ENCODE measurements around the gene FOXP1. TPM values are rescaled to one million over a fixed set of nuclear protein-coding genes. Genes with fewer than 3 reads are reported as not detected.

Gene FOXP1
- total RNA-seq, 2 donors from 2014 or later: 109 to 112 TPM

DNA sequence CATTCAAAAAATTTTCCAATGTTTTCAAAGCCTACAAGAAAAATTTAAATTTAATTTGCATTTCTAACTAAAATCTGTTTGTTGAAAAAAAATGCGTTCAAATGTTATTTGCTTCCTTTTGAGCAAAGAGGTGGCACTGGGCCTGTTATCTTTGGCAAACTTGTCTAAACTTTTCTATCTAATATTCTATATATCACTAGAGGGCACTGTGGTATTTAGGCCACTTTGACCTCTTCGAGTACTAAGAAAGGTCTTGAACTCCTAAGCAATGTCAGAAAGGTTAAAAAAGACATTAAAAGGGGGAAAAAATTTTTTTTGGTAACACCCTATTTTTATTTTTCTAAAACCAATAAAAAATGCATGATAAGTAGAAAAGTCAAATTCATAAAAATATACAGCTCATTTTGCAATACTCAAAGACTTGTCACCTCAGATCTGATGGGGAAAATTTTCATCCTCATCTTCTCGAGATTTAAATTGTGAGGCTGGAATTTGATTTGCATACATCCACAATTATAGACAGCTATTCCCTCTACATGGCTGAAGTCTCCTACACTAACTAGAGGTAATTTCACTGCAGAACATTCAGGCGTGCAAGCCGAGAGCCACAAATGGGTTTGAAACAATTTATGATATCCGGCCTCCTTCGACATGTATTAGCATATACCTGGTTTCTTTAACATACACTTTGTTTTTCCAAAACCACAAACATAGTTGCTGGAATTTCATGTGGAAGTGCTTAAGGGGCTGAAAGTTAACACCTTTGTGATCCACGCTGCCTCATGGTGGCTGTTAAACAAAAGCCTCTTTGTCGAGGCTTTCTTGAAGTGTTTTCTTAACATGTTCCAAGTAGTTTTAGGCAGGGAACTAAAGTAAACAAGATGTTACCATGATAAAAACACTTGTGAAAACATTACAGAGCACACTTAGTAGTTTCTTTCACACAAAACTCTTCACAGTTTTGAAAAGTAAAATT is 576.4 kb downstream of the FOXP1 start:
- intact Hi-C loops (cut with DNase I): loop anchor here in 1 of 2 donors (10.0 kb wide), 1 partner anchor 48 kb away; no protein-coding TSS in a partner anchor
- no peak for DNase-seq (ENCODE audit: low spot score)

DNA sequence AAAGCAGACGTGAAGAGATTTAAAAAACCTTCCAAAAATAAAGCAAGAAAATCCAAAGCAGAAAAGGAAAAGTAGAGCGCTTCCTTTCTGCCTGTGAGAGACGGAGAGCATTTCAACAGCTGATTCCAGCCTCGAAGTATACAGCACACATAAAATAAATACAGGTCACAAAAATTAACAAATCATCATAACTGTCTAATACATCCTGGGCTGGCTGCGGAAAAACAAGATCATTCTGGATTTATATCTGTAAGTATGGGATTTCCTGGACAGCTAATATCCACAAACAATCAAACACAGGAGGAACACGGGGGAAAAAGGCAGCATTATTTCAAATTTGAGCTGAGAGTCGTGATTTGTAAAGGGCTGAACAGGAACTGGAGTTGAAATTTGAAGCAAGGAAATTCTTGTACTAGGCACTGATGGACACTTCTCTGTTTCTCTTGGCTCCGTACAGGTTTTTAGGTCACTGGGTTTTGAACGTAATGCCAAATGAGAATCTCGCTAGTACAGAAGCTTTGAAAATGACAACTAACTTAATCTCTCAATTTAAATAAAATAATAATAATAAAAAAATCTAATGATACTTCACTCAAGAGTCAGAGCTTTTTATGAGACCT is 577.7 kb downstream of the FOXP1 start:
- no peak for DNase-seq (ENCODE audit: low spot score)
- intact Hi-C loops (cut with DNase I): loop anchor here in 1 of 2 donors (10.0 kb wide), 1 partner anchor 49 kb away; no protein-coding TSS in a partner anchor

DNA sequence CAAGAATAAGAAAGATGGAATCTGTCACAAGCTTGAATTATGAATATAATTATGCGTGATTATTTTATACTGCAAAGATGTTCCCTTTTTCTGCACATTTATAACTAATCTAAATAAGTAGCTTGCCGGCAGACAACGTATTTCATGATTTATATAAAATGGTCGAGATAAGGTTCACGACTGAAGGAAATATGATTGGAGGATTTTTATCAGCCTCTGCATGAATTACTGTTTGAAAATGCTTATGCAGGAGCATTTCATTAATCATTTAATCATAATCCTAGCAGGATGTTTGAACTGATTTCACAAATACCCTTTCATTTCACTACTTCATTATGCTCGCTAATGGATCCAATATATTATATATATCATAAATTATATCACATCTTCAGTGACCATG is 580.0 kb downstream of the FOXP1 start:
- no peak for DNase-seq (ENCODE audit: low spot score)
- intact Hi-C loops (cut with DNase I): loop anchor here in 1 of 2 donors (10.0 kb wide), 1 partner anchor 51 kb away; no protein-coding TSS in a partner anchor

DNA sequence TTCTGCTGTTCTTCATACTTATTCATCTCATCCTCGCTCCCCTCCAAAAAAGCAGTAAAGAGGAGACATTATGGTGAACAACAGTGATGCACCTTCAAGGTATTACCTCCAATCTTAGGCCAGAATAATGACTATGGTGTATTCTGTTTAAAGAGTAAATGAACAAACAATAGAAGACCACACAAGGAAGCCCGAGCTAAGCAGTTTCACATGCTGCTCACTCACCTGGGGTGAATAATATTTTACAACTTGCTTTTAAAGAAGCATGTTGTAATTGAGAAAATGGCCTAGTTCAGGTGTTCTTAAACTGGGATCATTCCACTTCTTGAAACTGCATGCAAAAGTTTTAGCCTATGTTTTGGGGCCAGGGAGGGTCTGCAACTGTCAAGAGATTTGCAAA is 581.2 kb downstream of the FOXP1 start:
- DNase-seq (ENCODE audit: low spot score): no peak
- intact Hi-C loops (cut with DNase I): loop anchor here in 1 of 2 donors (10.0 kb wide), 1 partner anchor 53 kb away; no protein-coding TSS in a partner anchor

DNA sequence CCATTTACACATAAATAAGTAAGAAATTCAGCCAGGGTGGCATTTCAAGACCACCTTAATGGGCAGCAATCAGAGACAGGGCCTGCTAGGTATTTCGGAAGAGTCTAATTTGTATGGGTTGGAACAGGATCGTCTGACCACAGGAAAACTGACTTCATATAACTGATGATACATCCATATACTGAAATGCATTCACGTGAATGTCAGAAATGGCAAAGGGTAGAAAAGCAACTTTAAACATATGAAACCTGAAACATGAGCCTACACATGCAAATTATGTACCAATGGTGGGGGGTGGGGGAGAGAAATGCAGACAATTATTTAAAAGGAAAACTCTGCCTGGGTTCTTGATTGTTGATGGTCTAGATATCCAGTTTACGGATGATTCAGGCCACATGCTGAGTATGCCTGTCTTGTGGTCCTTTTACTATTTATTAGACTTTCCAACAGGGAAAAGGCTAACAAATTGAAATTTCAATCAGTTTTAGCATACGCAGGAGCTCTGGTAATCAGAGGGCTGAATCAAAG is 582.2 kb downstream of the FOXP1 start:
- intact Hi-C loops (cut with DNase I): loop anchor here in 1 of 2 donors (10.0 kb wide), 1 partner anchor 53 kb away; no protein-coding TSS in a partner anchor
- DNase-seq (ENCODE audit: low spot score): no peak

DNA sequence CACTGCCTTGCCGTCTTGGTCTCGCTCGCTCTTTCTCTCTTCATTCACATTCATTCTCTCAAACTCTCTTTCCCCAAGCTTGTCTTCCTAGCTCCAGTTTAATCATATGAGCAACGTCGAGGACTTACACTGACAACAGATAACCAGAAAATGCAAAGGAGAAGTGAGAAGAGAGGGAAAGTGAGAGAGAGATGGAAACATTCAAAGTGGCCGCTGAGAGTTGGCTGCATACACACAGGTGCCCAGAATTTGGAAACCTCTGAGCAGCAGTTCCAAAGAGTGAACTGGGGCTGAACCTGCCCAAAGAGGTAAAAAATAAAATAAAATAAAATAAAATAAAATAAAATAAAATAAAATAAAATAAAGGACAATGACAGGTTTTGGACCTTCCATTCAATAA is 583.0 kb downstream of the FOXP1 start:
- intact Hi-C loops (cut with DNase I): loop anchor here in 1 of 2 donors (10.0 kb wide), 1 partner anchor 54 kb away; no protein-coding TSS in a partner anchor
- no peak for DNase-seq (ENCODE audit: low spot score)

DNA sequence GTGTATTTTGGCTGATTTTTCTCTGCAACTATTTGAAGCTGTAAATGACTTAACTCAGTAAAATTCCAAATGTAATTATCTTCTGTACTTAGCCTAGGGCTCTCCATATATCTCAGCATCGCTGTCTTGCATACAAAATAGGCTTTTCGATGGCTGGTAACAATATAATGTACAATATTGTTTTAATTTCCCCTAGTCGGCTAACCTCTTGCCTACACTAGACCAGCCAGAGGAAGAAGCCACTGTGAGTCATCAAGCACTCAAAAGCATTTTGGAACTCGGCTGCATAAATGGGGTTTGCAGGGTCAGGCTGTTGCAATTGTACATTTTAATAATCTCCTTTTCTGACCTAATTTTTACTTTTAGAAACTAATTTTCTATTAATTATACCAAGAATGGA is 583.8 kb downstream of the FOXP1 start:
- DNase-seq (ENCODE audit: low spot score): no peak
- intact Hi-C loops (cut with DNase I): loop anchor here in 1 of 2 donors (10.0 kb wide), 1 partner anchor 55 kb away; no protein-coding TSS in a partner anchor

DNA sequence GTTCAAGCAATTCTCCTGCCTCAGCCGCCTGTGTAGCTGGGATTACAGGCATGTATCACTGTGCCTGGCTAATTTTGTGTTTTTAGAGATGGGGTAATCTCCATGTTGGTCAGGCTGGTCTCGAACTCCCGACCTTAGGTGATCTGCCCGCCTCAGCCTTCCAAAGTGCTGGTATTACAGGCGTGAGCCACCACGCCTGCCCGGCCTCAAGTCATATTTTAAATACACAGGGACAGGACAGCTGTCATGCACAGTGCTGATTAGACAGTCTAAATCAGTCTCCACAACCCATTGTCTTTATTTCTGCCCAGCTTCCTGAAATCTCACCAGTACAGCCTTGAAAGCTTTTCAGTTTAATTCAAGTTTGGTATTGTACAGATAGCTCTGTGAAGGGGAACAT is 587.4 kb downstream of the FOXP1 start:
- no peak for DNase-seq (ENCODE audit: low spot score)
- intact Hi-C loops (cut with DNase I): no loop called here

DNA sequence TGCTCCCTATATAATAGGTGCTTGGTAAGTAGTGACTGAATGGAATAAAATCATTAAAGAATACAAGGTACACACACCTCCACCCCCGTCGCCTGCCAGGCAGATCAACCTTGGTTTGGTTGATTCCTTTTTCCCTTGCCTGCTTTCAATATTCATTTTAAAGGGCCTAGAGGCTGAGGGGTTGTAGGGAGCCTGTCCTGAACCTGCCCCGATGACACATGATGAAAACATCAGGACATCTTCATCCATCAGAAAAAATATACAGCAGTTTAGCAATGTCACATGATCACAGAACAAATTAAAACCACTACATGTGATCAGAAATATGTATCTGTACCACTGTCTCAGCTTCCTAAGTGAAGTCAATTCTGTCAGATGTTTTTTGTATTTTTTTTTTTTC is 588.9 kb downstream of the FOXP1 start:
- no peak for DNase-seq (ENCODE audit: low spot score)
- intact Hi-C loops (cut with DNase I): no loop called here

DNA sequence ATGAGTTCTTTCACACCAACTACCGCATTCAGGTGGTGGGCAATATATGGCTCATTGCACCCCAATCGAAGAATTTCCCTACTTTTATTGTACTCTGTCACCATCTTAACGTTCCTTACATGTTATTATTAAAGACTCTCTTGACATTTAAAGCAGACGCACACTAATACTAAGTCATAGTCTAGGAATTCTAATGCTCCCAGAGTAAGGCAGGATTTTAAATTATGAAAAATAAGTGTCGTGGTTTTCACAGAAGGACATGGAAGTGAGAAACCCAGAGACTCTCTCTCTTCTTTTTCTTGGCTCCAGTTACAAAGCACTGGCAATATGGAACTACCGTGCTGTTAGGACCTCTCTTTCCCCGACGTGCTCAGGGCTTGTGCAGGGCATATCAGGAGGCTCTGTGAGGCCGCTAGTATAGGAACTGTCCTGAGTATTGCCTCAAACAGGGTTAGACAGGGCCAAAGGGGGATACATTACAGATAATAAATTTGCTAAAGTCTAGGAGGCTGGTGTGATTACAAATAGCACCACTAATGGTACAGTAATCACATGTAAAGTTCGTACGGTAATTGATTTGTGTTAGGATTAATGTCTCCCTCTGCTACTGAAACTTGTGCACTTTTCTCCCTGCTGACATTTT is 590.8 kb downstream of the FOXP1 start:
- intact Hi-C loops (cut with DNase I): no loop called here
- no peak for DNase-seq (ENCODE audit: low spot score)

DNA sequence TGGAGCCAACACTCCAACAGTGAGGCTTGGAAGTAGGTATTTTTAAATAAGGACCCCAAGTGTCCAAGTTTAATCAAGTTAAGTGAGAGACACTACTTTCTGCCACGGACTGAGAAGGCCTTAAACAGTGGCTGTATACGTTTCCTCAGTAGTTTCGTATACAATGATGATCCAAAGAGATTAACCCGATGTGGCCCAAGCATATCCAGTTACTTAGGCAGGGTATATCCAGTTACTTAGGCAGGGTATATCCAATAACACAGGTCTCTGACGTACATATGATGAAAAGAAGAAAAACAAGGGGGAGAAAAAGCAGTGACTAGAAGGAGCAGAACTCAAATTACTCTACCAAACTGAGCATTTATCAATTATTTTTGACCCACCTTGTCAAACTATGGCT is 591.4 kb downstream of the FOXP1 start:
- DNase-seq (ENCODE audit: low spot score): no peak
- intact Hi-C loops (cut with DNase I): no loop called here

DNA sequence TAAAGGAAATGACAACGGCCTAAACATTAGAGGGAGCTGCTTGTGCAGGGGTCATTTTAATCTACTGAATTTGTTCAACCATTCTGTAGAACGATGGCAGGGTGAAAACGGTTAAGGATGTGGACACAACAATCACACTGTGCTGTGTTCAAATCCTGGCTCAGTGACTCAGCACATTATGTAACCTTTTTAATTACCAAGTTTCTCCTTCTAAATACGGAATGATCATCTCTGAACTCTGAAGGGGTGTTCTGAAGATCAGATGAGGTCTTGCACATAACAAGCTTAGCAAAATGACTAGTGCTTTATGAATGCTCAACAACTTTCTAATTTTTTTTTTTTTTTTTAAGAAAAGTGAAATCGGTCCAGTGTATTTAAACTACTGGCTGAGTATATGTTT is 592.8 kb downstream of the FOXP1 start:
- intact Hi-C loops (cut with DNase I): no loop called here

DNA sequence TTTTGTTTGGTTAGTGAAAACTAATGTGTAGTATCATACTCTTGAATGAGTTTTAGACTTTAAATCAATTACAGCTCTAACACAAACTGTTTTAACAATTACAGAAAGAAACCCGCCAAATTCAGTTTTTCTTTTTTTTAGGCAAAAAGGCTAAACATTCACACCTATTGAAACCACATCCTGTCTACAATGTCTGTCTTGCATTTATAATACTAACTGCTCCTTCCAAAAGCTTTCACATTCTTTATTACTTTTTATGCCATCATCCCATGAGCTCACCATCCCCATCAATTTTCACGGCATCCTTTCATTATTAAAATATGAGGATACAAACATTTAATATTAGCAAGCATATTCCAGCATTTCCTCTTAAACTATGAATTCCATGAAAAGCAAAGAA is 593.3 kb downstream of the FOXP1 start:
- intact Hi-C loops (cut with DNase I): no loop called here

More for the DNA sequence above, 592.8 kb downstream of the FOXP1 start:
- DNase-seq (ENCODE audit: low spot score): no peak

DNA sequence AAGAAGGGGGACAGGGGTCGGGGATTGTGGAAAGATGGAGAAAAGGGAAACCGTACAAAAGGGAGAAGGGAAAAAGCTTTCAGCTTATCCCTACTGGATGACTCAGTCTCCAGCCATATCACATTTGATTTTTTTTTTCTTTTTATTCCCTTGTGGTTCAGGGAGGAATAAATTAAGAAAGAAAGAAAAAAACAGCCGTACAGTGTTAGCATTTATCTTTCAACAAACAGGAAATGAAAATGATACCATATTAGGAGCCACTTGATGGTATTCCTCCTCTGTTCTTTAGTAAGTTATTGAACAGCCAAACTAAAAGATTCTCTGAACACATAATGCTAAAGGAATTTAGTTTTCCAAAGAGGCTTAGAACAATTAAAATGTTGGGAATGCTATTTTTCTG is 594.4 kb downstream of the FOXP1 start:
- intact Hi-C loops (cut with DNase I): no loop called here
- no peak for DNase-seq (ENCODE audit: low spot score)

More for the DNA sequence above, 593.3 kb downstream of the FOXP1 start:
- no peak for DNase-seq (ENCODE audit: low spot score)

DNA sequence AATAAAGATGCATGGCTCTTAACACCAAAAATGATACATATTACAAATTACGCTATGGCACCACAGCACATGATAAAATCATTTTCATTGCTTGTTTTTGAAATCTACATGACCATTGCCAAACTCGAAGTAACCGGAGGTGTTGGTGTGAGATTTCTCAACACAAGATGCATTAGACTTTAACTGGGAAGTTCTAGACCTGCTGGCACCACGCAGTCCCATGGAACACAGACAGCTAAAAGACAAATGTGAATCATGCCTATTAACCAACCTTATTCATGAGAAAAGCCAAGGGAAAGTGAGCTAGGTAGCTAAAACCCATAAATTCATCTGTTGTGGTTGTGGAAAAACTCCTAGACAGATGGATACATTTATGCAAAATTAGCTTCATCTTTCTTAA is 595.4 kb downstream of the FOXP1 start:
- intact Hi-C loops (cut with DNase I): no loop called here
- DNase-seq (ENCODE audit: low spot score): no peak

DNA sequence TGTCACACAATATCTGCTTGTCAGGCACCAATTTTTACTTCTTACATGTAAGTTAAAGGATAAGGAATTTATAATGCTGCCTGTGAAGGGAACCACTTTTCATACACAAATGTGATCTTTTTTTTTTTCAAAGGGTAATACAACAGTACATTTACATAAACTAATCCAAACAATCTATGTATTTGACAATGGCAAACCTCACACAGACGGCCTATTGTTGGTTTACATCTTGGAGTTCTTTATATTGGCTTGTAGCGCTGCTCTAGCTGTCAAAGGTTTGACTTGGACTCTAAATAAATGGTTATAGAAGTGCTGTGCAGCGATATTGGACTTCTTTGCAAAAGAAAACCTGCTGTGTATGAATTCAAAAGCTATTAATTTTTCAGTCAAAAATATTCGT is 598.0 kb downstream of the FOXP1 start:
- DNase-seq (ENCODE audit: low spot score): no peak
- intact Hi-C loops (cut with DNase I): no loop called here

DNA sequence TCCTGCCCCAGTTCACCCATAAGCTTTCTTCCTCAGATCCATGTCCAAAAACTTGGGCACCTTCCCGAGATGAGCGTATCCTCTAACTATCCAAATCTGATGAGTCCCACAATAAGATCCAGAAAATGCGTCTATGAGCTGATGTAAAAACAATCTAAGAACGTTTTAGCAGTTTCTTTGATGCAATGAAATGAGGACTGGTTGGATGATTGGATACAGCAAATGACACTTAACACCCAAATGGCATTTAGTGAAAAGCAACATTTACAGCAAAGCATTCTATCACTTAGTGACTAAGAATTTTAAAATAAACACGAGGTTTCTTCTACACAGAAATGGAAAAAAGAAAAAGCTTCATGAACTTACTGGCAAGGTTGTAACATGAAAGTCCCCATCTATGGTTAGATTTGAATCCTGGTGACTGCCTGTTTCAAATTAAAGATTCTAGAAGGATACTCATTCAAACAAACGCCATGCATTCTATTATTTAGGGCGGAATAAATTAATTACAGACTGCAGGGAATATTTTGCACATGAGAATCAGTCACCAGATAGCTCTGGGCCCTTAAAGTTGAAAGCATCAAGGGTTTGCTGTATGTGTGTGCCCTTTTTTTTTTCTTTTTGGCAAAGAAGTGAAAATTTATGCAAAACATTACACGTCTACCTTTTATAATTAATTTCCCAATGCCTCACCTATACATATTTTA is 598.6 kb downstream of the FOXP1 start:
- no peak for DNase-seq (ENCODE audit: low spot score)
- intact Hi-C loops (cut with DNase I): no loop called here

DNA sequence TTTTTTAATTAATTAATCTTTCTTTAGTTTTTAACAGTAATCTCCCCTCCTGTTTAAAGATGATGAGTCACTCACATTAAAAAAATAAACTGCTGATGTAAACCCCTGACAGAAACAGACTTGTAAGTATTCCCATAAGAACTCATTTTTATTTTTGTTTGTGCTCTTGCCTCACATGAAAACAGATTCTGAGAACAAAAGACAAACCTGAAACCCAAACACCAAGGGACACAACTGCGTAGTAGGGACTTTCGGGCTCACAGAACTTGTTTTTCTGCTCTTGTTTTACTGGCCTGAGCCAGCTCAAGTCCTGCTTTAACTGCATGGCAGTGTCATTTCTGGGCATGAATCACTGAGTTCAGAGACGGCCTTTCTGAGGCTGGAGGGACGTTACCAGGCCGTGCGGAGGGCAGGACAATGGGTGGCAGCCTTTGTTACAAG is 600.8 kb downstream of the FOXP1 start:
- peak; percentile 82 for DNase-seq (ENCODE audit: low spot score)
- intact Hi-C loops (cut with DNase I): loop anchor here in 1 of 2 donors (2.0 kb wide), 1 partner anchor 68 kb away; no protein-coding TSS in a partner anchor

DNA sequence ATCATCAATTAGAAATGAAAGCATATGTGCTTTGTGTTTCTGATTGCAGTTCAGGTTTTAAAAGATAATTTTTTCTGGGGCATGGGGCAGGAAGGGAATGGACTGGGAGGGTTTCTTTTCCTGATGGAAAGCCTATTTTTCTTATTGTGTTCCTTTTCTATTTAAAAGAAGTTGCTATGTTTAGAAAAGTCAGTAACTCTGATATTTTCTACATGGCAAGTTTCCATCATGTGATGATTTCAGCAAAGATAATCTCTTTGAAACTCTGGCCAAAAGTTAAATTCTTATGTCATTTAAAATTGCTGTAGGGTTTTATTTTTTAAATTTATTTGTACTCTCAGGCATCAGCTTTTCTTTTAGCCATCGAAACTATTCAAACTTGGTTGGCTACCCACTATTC is 601.2 kb downstream of the FOXP1 start:
- intact Hi-C loops (cut with DNase I): loop anchor here in 1 of 2 donors (2.0 kb wide), 1 partner anchor 67 kb away; no protein-coding TSS in a partner anchor
- no peak for DNase-seq (ENCODE audit: low spot score)
